ENCODE data around the gene TOX4. TPM values are rescaled to one million over a fixed set of nuclear protein-coding genes. Genes with fewer than 3 reads are reported as not detected.

The TOX4 gene
- total RNA-seq, 1 experiment from 2014 or later: 77.4 TPM

DNA sequence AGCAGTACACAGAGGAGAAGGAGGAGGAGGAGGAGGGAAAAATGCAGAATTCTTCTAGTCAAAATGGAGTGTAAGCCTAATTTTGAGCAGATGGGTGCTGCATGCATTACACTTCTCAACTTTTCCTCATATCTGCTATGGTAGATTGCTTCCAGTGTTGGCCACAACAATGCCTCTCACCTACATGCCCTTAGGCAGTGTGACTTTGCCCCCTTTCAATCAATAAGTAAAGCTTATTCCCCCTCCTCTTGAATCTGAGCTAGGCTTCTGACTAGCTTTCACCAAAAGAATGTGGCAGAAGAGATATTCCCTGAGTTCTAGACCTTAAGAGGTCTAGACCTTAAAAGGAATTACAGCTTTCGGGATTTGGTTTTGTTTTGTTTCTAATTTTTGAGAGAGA lies 37.3 kb downstream of the TOX4 start:
- H3K27me3 Mint-ChIP-seq (ENCODE audit: unreplicated experiment): peaks cover 14% of the 10 kb centered on the region
- H3K27ac Mint-ChIP-seq (ENCODE audit: unreplicated experiment): no peak overlapping the region
- H3K4me1 Mint-ChIP-seq (ENCODE audit: low read depth, unreplicated experiment): peaks cover 10% of the 10 kb centered on the region
- no peaks in the 10 kb centered on the region for H3K9me3 Mint-ChIP-seq (ENCODE audit: low read depth, unreplicated experiment)
- H3K4me3 Mint-ChIP-seq (ENCODE audit: low read depth, unreplicated experiment): no peak overlapping the region
- peaks cover 31% of the 10 kb centered on the region for H3K36me3 Mint-ChIP-seq (ENCODE audit: insufficient read depth, unreplicated experiment)
- DNase-seq: no peak
- intact Hi-C loops (cut with micrococcal nuclease; ENCODE audit: unreplicated experiment): loop anchor here (5.0 kb wide), 1 partner anchor 43 kb away; no protein-coding TSS in a partner anchor
- TF ChIP-seq, protein P1, sequence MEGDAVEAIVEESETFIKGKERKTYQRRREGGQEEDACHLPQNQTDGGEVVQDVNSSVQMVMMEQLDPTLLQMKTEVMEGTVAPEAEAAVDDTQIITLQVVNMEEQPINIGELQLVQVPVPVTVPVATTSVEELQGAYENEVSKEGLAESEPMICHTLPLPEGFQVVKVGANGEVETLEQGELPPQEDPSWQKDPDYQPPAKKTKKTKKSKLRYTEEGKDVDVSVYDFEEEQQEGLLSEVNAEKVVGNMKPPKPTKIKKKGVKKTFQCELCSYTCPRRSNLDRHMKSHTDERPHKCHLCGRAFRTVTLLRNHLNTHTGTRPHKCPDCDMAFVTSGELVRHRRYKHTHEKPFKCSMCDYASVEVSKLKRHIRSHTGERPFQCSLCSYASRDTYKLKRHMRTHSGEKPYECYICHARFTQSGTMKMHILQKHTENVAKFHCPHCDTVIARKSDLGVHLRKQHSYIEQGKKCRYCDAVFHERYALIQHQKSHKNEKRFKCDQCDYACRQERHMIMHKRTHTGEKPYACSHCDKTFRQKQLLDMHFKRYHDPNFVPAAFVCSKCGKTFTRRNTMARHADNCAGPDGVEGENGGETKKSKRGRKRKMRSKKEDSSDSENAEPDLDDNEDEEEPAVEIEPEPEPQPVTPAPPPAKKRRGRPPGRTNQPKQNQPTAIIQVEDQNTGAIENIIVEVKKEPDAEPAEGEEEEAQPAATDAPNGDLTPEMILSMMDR (IDR thresholded peaks at IDR 0.05; ENCODE audit: unreplicated experiment): no peak
- CTCF ChIA-PET: no interaction called here
- BruUV-seq (replicated peaks): no TSS peak

DNA sequence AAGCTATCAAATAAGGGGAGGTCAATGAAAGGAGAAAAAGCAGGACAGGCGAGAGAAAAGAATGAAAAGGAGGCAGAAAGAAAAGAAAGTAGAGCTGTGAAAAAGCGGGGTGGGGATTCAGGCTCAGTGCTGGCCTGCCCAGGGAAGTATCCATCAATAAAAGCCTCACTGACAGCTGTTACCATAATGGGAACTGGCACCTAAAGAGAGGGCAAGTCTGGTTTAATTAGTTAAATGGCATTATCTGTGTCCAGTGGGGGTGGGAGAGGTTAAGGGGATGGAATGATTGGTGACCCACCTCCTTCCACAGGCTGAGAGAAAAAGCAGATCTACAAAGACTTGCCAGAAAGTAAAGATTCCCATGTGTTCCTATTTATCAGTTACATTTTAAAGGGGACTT lies 41.7 kb downstream of the TOX4 start:
- no peaks in the 10 kb centered on the region for H3K9me3 Mint-ChIP-seq (ENCODE audit: low read depth, unreplicated experiment)
- no peak for DNase-seq
- CTCF ChIA-PET: no interaction called here
- H3K4me1 Mint-ChIP-seq (ENCODE audit: low read depth, unreplicated experiment): no peaks in the 10 kb centered on the region
- H3K4me3 Mint-ChIP-seq (ENCODE audit: low read depth, unreplicated experiment): no peak overlapping the region
- intact Hi-C loops (cut with micrococcal nuclease; ENCODE audit: unreplicated experiment): no loop called here
- H3K27ac Mint-ChIP-seq (ENCODE audit: unreplicated experiment): no peak overlapping the region
- TF ChIP-seq, protein P1 (IDR thresholded peaks at IDR 0.05; ENCODE audit: unreplicated experiment): no peak
- H3K27me3 Mint-ChIP-seq (ENCODE audit: unreplicated experiment): peaks cover 28% of the 10 kb centered on the region
- no TSS peak for BruUV-seq (replicated peaks)
- H3K36me3 Mint-ChIP-seq (ENCODE audit: insufficient read depth, unreplicated experiment): no peaks in the 10 kb centered on the region

DNA sequence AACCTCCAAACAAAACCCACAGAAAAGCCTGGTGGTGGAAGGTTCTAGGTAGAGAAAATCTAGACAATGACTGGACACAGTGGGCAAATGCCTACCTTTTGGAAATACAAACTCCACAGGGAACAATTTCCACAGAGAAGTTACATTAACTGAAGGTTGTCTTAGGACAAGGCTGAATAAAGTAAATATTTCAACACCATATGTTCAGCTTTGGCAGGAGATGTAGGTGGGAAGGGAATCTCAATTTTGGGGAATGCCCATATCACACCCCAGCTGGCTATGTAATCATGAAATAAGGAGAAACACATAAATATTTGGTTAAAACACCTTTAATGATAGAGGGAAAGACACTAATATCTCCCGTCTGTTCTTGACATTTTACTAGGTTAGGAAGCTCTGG lies 43.8 kb downstream of the TOX4 start:
- peaks cover 37% of the 10 kb centered on the region for H3K27me3 Mint-ChIP-seq (ENCODE audit: unreplicated experiment)
- DNase-seq: no peak
- intact Hi-C loops (cut with micrococcal nuclease; ENCODE audit: unreplicated experiment): no loop called here
- no peaks in the 10 kb centered on the region for H3K9me3 Mint-ChIP-seq (ENCODE audit: low read depth, unreplicated experiment)
- BruUV-seq (replicated peaks): no TSS peak
- H3K4me1 Mint-ChIP-seq (ENCODE audit: low read depth, unreplicated experiment): no peaks in the 10 kb centered on the region
- H3K27ac Mint-ChIP-seq (ENCODE audit: unreplicated experiment): no peak overlapping the region
- CTCF ChIA-PET: no interaction called here
- H3K36me3 Mint-ChIP-seq (ENCODE audit: insufficient read depth, unreplicated experiment): peaks cover 1% of the 10 kb centered on the region
- TF ChIP-seq, protein P1 (IDR thresholded peaks at IDR 0.05; ENCODE audit: unreplicated experiment): no peak
- H3K4me3 Mint-ChIP-seq (ENCODE audit: low read depth, unreplicated experiment): no peak overlapping the region

DNA sequence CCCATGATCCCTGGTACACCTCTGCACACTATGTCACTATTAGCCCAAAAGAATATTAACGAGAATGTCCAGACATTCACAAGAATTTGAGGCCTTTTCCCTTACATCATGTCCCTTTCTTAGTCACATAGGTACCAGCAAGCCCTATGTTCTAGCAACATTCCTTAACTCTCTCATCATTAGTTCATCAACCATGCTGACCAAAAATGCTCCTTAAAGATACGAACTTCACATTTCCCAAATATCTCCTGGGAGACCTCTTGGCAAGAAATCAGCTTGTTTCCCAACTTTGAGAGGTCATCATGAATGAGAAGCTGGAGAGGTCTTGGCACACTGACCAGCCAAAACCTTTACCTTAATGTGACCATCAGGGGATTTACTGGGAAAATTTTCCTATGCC lies 44.5 kb downstream of the TOX4 start:
- no peaks in the 10 kb centered on the region for H3K4me1 Mint-ChIP-seq (ENCODE audit: low read depth, unreplicated experiment)
- no peak overlapping the region for H3K27ac Mint-ChIP-seq (ENCODE audit: unreplicated experiment)
- intact Hi-C loops (cut with micrococcal nuclease; ENCODE audit: unreplicated experiment): no loop called here
- no TSS peak for BruUV-seq (replicated peaks)
- peaks cover 9% of the 10 kb centered on the region for H3K36me3 Mint-ChIP-seq (ENCODE audit: insufficient read depth, unreplicated experiment)
- CTCF ChIA-PET: interaction anchor here (0.6 kb wide), 1 partner anchor 33 kb away, joined by 10 read pairs; no protein-coding TSS in a partner anchor
- TF ChIP-seq, protein P1 (IDR thresholded peaks at IDR 0.05; ENCODE audit: unreplicated experiment): no peak
- DNase-seq: no peak
- no peaks in the 10 kb centered on the region for H3K9me3 Mint-ChIP-seq (ENCODE audit: low read depth, unreplicated experiment)
- H3K27me3 Mint-ChIP-seq (ENCODE audit: unreplicated experiment): peaks cover 37% of the 10 kb centered on the region
- no peak overlapping the region for H3K4me3 Mint-ChIP-seq (ENCODE audit: low read depth, unreplicated experiment)

Data from Calu3 (cell line).